ENCODE measurements around the gene TNK1. TPM values are rescaled to one million over a fixed set of nuclear protein-coding genes. Genes with fewer than 3 reads are reported as not detected.
A peak's percentile ranks its signal among the peaks of the same experiment; 100 is the strongest.

The TNK1 gene
- total and polyA plus RNA-seq, 2 donors (not counting 3 experiments of a cell fraction or from before 2014, with no cell fraction given): 0.22 to 0.58 TPM

- no peaks in the 10 kb centered on the region for H3K9me1 ChIP-seq (replicated peaks; ENCODE audit: control insufficient read depth, extremely low read depth, insufficient read depth, low read length)
- H3K79me2 ChIP-seq (ENCODE audit: control insufficient read depth, insufficient read depth, low read length): no peaks in the 10 kb centered on the region
- POLR2A ChIA-PET: no interaction called here
- H2AFZ ChIP-seq (ENCODE audit: low read depth, low read length): no peak overlapping the region
- BruUV-seq (replicated peaks): no TSS peak
- dilution Hi-C loops (cut with MboI; ENCODE audit: extremely low pct_ligation_motif_present, low sequenced_read_pairs) (no loop called here), intact Hi-C loops (cut with micrococcal nuclease) (loop anchor here (5.0 kb wide), 1 partner anchor 34 kb away; the partner anchor contains the start of gene TMEM95)
- H3K9ac ChIP-seq (replicated peaks; ENCODE audit: extremely low read depth, insufficient read depth, low read length): no peak overlapping the region
- H3K4me3 ChIP-seq (replicated peaks in 1 of 3; ENCODE audit: insufficient read depth in 1 of 3, low read depth in 1 of 3, low read length in 3 of 3): no peak overlapping the region
- FAIRE-seq: peak; percentile 86
- DNase-seq (ENCODE audit: low read depth, low spot score): no peak
- no peak overlapping the region for H3K27ac ChIP-seq (ENCODE audit: insufficient read depth, low read depth, low read length)
- peaks cover 16% of the 10 kb centered on the region for H3K4me1 ChIP-seq (ENCODE audit: control insufficient read depth, extremely low read depth, insufficient read depth, low read length)
- no peaks in the 10 kb centered on the region for H3K27me3 ChIP-seq (ENCODE audit: control insufficient read depth in 2 of 2, insufficient read depth in 2 of 2, low read length in 2 of 2)
- TF ChIP-seq MAX (IDR thresholded peaks at IDR 0.05; ENCODE audit: insufficient read depth, insufficient read length) (no peak), CTCF (IDR thresholded peaks at IDR 0.05; ENCODE audit: extremely low read depth in 1 of 2, insufficient read depth in 1 of 2, low read depth in 1 of 2, low read length in 2 of 2) (no peak)
- no peaks in the 10 kb centered on the region for H3K9me3 ChIP-seq (replicated peaks; ENCODE audit: control insufficient read depth, insufficient read depth, low read length)
- CTCF ChIA-PET: no interaction called here
- peaks cover 0 to 21% of the 10 kb centered on the region in 2 experiments for H3K36me3 ChIP-seq (ENCODE audit: control insufficient read depth in 2 of 2, extremely low read depth in 1 of 2, insufficient read depth in 2 of 2, low read length in 2 of 2)
- H4K20me1 ChIP-seq (replicated peaks; ENCODE audit: control insufficient read depth, extremely low read depth, insufficient read depth, low read length): no peaks in the 10 kb centered on the region
- H3K4me2 ChIP-seq (ENCODE audit: insufficient read depth, low read length): no peak overlapping the region
Measured at GRCh38 chr17:7391307-7391706, 10.4 kb downstream of the TNK1 start.

- Histone ChIP-seq H3K36me3 (ENCODE audit: control insufficient read depth in 2 of 2, extremely low read depth in 1 of 2, insufficient read depth in 2 of 2, low read length in 2 of 2) (peaks cover 0 to 21% of the 10 kb centered on the region in 2 experiments), H3K9me1 (replicated peaks; ENCODE audit: control insufficient read depth, extremely low read depth, insufficient read depth, low read length) (no peaks in the 10 kb centered on the region), H2AFZ (ENCODE audit: low read depth, low read length) (no peak overlapping the region), H3K79me2 (ENCODE audit: control insufficient read depth, insufficient read depth, low read length) (no peaks in the 10 kb centered on the region), H4K20me1 (replicated peaks; ENCODE audit: control insufficient read depth, extremely low read depth, insufficient read depth, low read length) (no peaks in the 10 kb centered on the region), H3K4me3 (replicated peaks in 1 of 3; ENCODE audit: insufficient read depth in 1 of 3, low read depth in 1 of 3, low read length in 3 of 3) (peak overlapping the region in 1 of 3 experiments; percentile 93), H3K9me3 (replicated peaks; ENCODE audit: control insufficient read depth, insufficient read depth, low read length) (no peaks in the 10 kb centered on the region), H3K4me1 (ENCODE audit: control insufficient read depth, extremely low read depth, insufficient read depth, low read length) (peaks cover 16% of the 10 kb centered on the region), H3K9ac (replicated peaks; ENCODE audit: extremely low read depth, insufficient read depth, low read length) (no peak overlapping the region), H3K27ac (ENCODE audit: insufficient read depth, low read depth, low read length) (no peak overlapping the region), H3K27me3 (ENCODE audit: control insufficient read depth in 2 of 2, insufficient read depth in 2 of 2, low read length in 2 of 2) (no peaks in the 10 kb centered on the region), H3K4me2 (ENCODE audit: insufficient read depth, low read length) (peak overlapping the region; percentile 45)
- DNase-seq (ENCODE audit: low read depth, low spot score) (no peak), FAIRE-seq (peak; percentile 46)
- intact Hi-C loops (cut with micrococcal nuclease): loop anchor here (5.0 kb wide), 1 partner anchor 36 kb away; the partner anchor contains the start of gene TMEM95
- TSS peak; percentile 20 for BruUV-seq (replicated peaks)
- dilution Hi-C loops (cut with MboI; ENCODE audit: extremely low pct_ligation_motif_present, low sequenced_read_pairs): no loop called here
- POLR2A ChIA-PET: interaction anchor here (1.1 kb wide), 1 partner anchor 21 kb away, joined by 3 read pairs; no protein-coding TSS in a partner anchor
- CTCF ChIA-PET: interaction anchor here (0.8 to 2.0 kb wide), 4 partner anchors 10 to 168 kb away, joined by 3 to 11 read pairs (median 8); partner anchors contain the start of gene TMEM256
- TF ChIP-seq EZH2 (IDR thresholded peaks at IDR 0.05; ENCODE audit: borderline replicate concordance, low read depth, low read length, severe bottlenecking): no peak
- no peak for TF ChIP-seq FOS (IDR thresholded peaks at IDR 0.05; ENCODE audit: borderline replicate concordance, insufficient read depth, low read length)
- no peak for TF ChIP-seq MYC (IDR thresholded peaks at IDR 0.05; ENCODE audit: low read depth, low read length)
- TF ChIP-seq JUN (IDR thresholded peaks at IDR 0.05; ENCODE audit: borderline replicate concordance, insufficient read depth, insufficient read length, low read depth): no peak
- no peak for TF ChIP-seq POLR2AphosphoS5 (IDR thresholded peaks at IDR 0.05; ENCODE audit: insufficient read depth, low read depth, low read length)
- no peak for TF ChIP-seq GATA2 (IDR thresholded peaks at IDR 0.05; ENCODE audit: insufficient read depth, insufficient read length, low read depth, low read length)
- no peak for TF ChIP-seq POLR2A (IDR thresholded peaks at IDR 0.05; ENCODE audit: low read depth, low read length)
- no peak for TF ChIP-seq CTCF (IDR thresholded peaks at IDR 0.05; ENCODE audit: extremely low read depth in 1 of 2, insufficient read depth in 1 of 2, low read depth in 1 of 2, low read length in 2 of 2)
- no peak for TF ChIP-seq MAX (IDR thresholded peaks at IDR 0.05; ENCODE audit: insufficient read depth, insufficient read length)
Measured at GRCh38 chr17:7392696-7393612, 12.1 kb downstream of the TNK1 start.
